ENCODE results near the gene YWHAH.

DNA sequence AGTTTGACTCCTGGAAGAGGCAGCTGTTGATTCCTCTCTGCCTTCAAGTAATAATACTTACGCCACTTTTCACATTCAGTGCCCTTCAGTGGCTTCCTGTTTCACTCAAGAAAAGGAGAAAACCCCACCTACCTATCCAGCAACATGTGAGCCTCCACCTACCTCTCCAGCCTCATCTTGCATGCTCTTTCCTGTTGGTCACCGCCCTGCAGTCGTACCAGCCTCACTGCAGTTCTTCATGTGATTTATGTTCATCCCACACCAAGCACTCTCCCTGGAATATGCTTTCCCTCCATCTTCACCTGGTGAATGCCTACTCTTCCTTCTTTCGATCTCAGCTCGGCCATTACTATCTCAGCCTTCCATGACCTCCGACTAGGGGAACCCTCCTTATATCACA lies 21.8 kb upstream of the YWHAH start:
- TF ChIP-seq, protein P1, sequence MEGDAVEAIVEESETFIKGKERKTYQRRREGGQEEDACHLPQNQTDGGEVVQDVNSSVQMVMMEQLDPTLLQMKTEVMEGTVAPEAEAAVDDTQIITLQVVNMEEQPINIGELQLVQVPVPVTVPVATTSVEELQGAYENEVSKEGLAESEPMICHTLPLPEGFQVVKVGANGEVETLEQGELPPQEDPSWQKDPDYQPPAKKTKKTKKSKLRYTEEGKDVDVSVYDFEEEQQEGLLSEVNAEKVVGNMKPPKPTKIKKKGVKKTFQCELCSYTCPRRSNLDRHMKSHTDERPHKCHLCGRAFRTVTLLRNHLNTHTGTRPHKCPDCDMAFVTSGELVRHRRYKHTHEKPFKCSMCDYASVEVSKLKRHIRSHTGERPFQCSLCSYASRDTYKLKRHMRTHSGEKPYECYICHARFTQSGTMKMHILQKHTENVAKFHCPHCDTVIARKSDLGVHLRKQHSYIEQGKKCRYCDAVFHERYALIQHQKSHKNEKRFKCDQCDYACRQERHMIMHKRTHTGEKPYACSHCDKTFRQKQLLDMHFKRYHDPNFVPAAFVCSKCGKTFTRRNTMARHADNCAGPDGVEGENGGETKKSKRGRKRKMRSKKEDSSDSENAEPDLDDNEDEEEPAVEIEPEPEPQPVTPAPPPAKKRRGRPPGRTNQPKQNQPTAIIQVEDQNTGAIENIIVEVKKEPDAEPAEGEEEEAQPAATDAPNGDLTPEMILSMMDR (IDR thresholded peaks at IDR 0.05), result no peak
- TF ChIP-seq POLR2A (IDR thresholded peaks at IDR 0.05), result no peak

All from thyroid gland (tissue), 4 donors.